DMS79 (cell line): ENCODE results near the gene DNAJB8.

Source experiments
- DNase-seq: peaks from one replicate; lab custom pipeline; 2025; lab: John Stamatoyannopoulos, UW

The DNAJB8 gene

GRCh38 chr3:128482666-128483656, 16.3 kb upstream of the DNAJB8 start:
- DNase-seq: no peak

GRCh38 chr3:128482175-128482574, 15.5 kb upstream of the DNAJB8 start:
- DNase-seq: no peak

DNA sequence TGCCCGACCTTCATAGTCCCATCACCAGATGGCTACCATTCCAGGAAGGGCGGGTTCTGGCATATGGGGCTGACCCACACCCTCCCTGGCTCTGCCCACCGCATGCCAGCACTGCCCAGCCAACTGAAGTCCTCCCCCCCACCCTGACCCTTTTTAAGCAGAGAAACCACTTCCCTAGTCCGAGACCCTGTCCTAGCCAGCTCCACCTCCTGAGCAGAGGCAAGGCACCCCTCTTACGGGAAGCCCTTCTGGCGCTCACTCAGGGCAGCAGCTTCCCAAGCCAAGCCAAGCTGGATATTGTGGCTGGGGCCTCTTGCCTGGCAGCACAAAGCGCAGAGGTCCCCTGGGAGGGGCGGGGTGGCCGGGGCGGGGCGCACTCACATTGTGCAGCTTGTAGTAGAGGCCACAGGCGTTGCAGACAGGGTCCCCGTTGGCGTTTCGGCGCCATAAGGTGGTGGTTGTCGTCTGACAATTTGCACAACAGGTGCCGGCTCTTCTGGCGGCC, 14.8 kb upstream of the DNAJB8 start:
- DNase-seq: no peak

DNA sequence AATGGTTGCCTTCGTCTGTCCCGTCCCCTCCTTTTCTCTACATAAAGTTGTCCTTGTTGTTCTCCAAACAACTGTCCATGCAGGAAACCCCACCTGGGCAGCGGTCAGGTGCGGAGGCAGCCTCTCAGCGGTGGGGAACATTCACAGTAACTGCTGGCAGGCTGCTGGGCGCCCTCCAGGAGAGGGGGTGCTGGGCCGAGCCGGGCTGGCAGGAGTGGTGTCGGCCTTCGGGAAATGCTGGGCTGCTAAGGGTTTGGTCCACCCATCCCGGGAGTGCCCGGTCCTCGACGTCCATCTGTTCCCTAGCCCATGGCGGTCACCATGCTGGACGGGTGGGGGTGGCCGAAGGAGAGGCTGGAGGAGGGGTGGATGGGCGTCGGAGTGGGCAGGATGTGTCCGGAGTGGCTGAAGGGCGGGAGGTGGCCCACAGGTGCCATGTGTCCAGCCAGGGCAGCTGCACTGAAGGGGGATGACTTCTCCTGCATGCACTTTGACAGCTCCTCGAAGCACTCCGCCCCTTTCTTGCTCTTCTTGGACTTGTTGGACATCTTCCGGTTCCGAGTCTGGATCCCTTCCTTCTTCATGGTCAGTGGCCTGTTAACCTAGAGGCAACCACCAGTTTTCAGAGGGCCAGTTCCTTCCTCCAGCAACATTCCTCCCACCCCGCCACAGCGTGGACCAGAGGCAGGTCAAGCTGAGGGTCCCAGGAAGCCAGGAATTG, 14.2 kb upstream of the DNAJB8 start:
- DNase-seq: no peak

DNA sequence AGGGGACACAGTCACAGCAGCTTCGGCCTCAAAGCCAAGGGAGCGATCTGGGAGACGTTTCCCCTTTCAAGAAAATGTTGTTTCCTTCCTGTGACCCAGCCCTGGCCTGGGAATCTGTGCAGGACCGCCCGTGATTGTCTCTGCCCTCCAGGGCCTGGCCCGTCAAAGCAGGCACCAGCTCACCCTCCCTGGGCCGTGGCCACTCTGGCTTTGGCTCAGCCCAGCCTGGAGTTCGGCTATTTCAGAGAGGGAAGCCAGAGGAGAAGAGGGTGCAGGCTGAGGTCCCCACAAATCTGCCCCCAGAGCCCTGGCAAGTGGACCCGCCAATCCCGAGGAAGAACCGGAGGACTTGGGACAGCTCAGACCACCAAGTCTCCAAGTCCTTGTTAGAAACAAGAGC, 13.6 kb upstream of the DNAJB8 start:
- no peak for DNase-seq

DNA sequence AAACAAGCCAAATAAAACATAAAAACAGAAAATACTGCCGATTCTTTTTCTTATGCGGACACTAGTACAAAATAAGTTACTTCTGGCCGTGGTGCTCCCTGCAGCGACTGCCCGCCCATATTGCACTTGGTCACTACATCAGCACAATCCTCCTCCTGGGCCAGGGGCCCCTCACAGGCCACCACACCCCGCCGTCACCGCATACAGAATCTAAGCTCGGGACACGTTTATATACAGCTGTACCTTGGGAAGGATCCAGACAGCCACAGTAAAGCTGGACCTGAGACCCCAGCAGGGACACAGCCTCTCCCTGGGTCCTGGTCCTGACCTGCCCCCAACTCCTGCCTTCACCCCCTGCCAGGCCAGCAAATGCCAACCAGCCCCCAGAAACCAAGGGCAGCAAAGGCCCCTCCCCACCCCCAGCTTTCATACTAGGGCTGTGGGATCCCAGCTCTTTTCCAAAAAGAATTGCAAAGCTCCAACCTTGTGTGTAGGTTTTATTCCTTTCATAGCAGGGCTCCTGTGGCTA, 12.9 kb upstream of the DNAJB8 start:
- DNase-seq: no peak

GRCh38 chr3:128478576-128479506, 12.2 kb upstream of the DNAJB8 start:
- no peak for DNase-seq

DNA sequence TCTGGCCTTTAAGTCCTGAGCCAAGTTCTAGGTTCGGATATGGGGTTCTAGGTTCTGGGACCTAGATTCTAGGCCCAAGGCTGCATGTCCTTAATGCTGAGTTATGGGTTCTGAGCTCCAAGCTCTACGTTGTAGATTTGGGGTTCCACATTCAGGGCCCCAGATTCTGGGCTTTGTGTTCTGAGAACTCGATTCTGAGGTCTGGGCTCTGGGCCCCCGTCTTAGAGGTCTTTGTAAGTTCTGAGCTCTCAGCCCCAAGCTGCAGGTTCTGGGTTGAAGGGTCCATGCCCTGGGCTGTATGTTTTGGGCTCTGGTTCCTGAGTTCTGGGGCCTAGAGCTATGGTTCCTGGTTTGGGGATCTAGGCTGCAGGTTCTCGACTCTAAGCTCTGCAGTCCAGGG, 10.0 kb upstream of the DNAJB8 start:
- no peak for DNase-seq

DNA sequence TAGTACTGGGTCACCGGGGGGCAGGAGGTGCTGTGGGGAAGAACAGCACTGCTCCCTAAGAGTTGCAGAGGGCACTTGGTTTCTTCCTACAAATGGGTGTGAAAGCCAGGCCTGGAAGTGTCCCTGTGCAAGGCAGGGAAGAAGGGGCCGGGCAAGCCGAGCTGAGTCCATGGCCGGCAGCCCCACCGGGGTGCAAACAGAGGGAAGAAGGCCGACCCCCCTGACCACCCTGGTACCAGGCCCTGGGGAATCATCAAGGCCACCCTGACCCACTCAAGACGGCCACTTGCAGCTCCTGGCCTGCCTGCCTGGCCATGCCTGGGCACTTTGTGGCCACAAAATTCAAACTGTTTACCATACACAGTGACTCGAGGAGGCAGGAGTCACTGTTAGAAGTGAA, 8.7 kb upstream of the DNAJB8 start:
- DNase-seq: no peak

- no peak for DNase-seq
Measured at GRCh38 chr3:128473737-128474136, 7.0 kb upstream of the DNAJB8 start.

GRCh38 chr3:128473180-128473519, 6.5 kb upstream of the DNAJB8 start:
- DNase-seq: no peak

DNA sequence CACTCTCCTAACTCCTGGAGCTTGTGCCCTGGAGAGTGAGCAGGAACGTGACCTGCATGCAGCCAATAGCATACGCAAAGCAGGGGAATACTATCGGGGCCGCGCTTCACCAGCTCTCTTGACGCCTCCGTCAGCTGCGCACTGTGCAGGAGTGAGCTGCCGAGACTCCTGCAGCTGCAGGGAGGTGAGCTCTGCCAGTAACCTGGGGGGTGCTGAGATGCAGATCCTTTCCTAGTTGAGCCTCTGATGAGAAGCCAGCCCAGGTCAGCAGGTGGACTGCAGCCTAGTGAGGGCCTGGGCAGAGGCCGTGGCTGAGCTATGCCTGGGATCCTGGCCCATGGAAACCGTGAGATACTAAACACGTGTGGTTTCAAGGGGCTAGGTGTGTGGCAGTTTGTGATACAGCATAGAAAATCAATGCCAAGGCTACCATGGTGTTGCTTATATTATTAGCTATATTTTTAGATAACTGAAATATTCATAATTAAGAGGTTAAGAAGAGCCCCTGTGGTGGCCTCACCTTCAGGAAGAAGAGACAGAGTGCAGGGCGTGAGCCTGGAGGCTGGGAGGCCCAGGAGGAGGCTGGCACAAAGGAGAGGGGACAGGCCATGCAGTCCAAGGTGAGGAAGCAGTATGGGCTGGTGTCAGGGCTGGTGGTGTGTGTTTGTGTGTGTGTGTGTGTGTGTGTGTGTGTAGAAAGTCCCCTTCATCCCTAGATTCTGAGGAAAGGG, 5.9 kb upstream of the DNAJB8 start:
- no peak for DNase-seq

GRCh38 chr3:128471720-128472119, 5.0 kb upstream of the DNAJB8 start:
- DNase-seq: no peak

DNA sequence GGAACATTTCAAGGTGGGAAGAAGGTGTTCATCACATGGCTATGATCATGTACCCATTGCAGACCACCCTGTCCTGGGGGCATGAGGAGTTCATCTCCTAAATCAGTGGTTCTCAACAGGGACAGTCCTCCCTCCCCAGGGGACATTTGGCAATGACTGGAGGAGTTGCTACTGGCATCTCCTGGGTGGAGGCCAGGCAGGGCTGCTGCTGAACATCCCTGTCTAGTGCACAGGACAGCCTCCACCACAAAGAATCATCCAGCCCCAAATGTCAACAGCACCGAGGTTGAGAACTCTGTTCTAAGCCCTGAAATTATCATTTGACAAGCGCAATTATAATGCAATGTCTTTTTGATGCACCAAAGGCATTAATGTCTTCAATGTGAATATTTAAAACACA, 4.4 kb upstream of the DNAJB8 start:
- DNase-seq: no peak

DNA sequence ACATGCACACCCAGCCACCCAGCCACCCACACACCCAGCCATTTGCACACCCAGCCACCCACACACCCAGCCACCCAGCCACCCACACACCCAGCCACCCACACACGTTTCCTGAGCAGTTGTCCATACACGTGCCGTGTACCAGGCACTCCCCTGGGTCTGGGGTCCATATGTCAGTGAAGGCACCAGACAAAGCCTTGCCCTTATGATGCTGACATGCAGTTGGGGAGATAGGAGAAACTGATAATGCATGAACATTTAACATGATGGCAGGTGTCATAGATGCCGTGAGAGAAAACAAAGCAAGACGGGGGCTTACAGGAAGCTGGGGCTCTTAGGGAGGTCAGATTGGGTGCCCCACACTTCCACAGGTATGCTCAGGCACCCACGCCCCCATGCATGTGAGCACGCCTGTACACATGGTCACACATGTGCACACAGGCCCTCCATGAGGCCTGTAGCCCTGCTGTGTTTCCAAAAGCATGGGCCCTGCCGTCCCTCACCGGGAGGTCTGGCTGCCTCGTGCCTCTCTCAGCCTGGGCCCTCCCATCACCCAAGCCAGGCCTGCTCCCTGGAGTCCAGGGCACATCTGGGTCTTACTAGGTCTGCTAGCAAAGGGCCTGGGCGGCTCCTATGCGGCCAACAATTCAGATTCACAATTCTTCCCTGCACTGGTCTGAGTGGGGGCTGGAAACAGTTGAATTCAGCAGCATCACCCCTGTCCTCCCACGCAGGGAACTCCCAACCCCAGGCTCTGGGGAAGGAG, 3.6 kb upstream of the DNAJB8 start:
- DNase-seq: no peak

GRCh38 chr3:128469556-128469955, 2.9 kb upstream of the DNAJB8 start:
- DNase-seq: no peak

- no peak for DNase-seq
Measured at GRCh38 chr3:128468791-128469527, 2.3 kb upstream of the DNAJB8 start.

- DNase-seq: no peak
Measured at GRCh38 chr3:128468285-128468790, 1.6 kb upstream of the DNAJB8 start.

DNA sequence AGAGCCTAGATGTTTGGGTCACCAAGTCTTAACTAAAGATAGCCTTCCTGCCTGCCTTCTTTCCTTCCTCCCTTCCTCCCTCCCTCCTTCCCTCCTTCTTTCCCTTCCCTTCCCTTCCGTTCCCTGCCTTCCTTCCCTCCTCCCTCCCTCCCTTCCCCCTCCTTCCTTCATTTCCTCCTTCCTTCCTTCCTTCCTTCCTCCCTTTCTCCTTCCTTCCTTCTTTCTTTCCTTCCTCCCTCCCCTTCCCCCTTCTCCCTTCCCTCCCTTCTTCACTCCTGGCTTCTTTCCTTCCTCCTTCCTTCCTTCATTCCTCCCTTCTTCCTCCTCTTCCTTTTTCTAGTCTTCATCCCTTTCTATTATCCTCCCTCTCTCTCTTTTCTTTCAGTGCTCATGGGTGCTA, 2.0 kb downstream of the DNAJB8 start:
- no peak for DNase-seq
